ENCODE measurements around the gene YKT6.

YKT6 gene

GRCh38 chr7:44232901-44233715 lies 32.3 kb downstream of the YKT6 start:
- no peak for DNase-seq (ENCODE audit: low spot score)

GRCh38 chr7:44235066-44235465 lies 34.3 kb downstream of the YKT6 start:
- no peak for DNase-seq (ENCODE audit: low spot score)

GRCh38 chr7:44235582-44236332 lies 35.0 kb downstream of the YKT6 start:
- DNase-seq (ENCODE audit: low spot score): no peak

DNA sequence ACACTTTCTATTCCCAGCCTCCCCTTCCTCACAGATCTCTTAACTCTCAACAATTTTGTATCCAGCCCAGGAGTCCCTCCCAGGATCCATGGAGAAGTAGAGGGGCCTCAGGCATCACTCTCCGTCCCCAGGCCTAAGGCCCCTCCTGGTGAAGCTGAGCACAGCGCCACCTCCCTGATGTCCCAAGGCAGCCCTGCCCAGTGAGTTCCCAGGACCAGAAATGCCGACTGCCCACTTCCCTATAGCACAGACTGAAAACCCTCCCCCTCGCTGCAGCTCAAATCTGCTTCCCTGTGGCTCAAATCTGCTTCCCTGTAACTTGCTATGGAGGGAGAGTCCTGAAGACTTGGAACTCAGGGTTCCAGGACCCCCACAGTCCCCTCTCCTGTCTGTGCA lies 35.6 kb downstream of the YKT6 start:
- DNase-seq (ENCODE audit: low spot score): no peak

GRCh38 chr7:44237696-44238095 lies 36.9 kb downstream of the YKT6 start:
- no peak for DNase-seq (ENCODE audit: low spot score)

DNA sequence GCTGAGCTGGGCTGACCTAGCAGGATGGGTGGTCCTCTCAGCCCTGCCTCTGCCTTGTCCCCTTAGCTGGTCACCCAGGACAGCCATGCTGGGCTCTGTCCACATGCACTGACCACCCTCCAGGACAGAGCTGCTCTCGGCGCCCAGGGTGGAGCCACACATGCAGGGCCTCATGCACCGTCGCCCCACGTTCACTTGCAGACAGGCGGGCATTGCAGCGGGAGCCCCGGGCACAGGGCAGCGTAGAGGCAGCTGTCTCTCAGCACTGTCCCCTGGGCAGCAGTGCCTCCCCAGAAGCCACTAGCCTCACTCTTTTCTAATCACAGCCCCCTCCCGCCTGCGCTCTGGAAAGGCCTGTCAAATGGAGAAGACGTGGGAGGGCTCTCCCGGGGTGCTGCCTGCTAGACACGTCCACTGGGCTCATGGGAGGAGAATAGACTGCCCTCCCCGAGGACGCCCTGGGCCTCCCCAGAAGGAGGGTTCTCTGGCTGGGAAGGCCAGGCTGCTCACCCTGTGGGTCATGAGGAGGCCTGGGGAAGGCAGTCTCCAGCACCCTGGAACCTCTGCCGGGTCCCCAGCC lies 37.4 kb downstream of the YKT6 start:
- DNase-seq (ENCODE audit: low spot score): no peak

- no peak for DNase-seq (ENCODE audit: low spot score)
Measured at GRCh38 chr7:44239361-44239760, 38.6 kb downstream of the YKT6 start.

DNA sequence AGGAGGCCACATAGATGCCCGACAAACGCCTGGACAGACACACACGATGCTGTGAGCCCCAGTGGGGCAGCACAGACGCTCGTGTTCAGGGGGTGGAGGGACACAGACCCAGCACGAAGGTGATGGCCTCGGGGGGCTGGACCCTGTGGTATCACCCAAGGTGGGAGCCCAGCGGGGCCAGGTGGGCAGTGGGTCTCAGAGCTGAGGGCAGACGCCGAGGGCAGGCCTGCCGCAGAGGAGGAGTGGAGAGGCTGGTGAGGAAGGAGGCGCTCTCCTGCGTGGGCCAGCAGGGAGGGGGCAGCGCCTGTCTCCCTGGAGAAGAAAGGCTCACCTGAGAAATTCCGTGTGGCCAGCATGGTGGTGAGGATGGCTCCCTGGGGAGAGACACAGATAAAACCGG lies 39.6 kb downstream of the YKT6 start:
- no peak for DNase-seq (ENCODE audit: low spot score)

DNA sequence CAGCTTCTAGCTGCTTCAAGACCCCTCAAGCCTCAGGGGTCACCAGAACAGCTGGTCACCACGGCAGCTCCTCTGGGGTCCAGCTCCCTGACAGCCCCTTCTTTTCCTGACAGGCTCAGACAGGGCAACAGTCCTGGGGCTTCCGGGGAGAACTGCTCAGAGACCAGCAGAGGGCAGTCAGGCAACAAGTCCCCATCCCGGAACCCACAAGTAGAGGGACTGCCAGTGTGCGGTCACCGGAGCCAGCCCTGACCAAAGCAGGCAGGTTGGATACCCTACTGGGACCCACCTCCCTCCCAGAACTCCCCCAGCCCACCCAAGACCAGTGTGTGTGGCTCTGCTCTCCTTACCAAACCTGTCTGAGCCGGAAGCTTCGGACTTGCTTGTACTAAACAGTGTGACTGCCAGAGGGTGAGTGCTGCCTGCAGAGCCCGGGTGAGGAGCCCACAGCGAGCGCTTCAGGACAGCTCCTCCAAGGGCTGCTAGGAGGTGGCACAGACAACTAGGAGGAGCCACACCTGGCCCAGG lies 40.3 kb downstream of the YKT6 start:
- peak; percentile 94 for DNase-seq (ENCODE audit: low spot score)

GRCh38 chr7:44242091-44242490 lies 41.3 kb downstream of the YKT6 start:
- DNase-seq (ENCODE audit: low spot score): no peak

- DNase-seq (ENCODE audit: low spot score): peak; percentile 55
Measured at GRCh38 chr7:44244282-44244681, 43.5 kb downstream of the YKT6 start.

DNA sequence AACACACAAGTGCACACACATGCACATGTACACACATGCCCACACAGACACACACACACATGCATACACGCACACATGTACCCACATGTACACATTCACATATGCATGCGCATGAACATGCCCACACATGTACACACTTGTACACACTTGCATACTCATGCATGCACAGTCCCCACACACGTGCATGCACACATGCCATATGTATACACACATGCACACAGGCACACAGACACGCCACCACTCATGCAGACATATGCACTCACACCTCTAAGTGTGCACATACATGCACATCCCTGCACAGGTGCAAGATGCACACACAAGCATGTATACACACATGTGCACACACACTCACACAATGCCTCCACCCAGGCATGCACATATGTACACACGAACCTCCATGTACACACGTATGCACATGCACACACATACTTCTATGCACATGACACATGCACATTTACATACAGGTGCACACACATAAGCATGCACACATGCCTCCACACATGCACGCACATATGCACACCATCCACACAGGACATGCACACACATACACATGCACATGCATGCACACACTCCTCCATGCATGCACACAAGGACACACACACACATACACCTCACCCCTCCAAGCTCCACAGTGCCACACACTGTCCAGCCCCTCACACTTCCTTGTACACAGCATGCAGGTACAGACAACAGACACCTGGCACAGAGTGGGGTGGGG lies 45.8 kb downstream of the YKT6 start:
- DNase-seq (ENCODE audit: low spot score): no peak

GRCh38 chr7:44247868-44248651 lies 47.3 kb downstream of the YKT6 start:
- no peak for DNase-seq (ENCODE audit: low spot score)

DNA sequence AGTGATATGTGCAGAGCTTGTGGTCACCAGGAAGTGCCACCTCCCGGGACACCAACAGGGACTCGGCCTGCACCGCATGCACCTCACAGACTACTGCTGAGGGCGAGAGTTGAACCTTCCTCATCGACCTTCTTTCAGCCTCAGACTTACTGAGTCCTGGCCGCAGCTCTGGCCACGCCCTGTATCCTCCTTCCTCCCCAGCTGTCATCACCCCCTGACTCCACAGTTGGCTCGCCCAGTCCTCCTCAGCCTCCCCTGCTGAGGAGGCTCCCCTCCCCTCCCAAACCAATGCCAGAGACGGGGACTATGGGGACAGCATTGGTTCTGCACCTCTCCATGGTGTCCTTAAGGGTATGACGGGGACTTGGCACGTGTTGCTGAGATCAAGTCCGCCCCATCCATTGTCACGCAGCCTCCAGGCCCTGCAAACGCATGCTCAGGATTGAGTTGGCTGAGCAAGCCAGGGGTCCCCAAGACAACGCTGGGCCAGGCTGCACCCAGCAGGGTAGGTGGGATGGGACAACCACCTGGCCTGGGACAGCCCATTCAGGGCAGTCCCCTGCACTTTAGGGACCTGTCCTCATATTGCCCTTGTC lies 49.0 kb downstream of the YKT6 start:
- DNase-seq (ENCODE audit: low spot score): no peak

GRCh38 chr7:44251269-44251668 lies 50.5 kb downstream of the YKT6 start:
- DNase-seq (ENCODE audit: low spot score): no peak

GRCh38 chr7:44251881-44252280 lies 51.1 kb downstream of the YKT6 start:
- no peak for DNase-seq (ENCODE audit: low spot score)

- no peak for DNase-seq (ENCODE audit: low spot score)
Measured at GRCh38 chr7:44256459-44256858, 55.7 kb downstream of the YKT6 start.

DNA sequence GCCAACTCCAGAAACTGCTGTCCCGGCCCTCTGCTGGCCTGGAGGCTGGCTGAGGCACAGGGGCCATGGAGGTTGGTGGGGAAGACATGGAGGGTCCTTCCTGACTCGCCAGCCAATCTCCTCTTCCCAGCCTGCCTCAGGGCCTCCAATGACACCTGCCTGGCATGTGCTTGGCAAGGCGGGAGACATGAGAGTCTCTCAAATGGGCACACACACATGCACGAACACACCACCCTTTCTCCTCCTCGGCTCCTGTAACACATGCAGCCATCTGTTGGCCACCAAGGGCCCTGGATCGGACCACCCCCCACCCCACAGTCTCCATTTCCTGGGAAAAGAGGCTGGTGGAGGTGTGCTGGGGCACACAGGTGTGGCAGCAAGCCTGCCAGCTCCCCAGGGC lies 56.4 kb downstream of the YKT6 start:
- DNase-seq (ENCODE audit: low spot score): no peak

DNA sequence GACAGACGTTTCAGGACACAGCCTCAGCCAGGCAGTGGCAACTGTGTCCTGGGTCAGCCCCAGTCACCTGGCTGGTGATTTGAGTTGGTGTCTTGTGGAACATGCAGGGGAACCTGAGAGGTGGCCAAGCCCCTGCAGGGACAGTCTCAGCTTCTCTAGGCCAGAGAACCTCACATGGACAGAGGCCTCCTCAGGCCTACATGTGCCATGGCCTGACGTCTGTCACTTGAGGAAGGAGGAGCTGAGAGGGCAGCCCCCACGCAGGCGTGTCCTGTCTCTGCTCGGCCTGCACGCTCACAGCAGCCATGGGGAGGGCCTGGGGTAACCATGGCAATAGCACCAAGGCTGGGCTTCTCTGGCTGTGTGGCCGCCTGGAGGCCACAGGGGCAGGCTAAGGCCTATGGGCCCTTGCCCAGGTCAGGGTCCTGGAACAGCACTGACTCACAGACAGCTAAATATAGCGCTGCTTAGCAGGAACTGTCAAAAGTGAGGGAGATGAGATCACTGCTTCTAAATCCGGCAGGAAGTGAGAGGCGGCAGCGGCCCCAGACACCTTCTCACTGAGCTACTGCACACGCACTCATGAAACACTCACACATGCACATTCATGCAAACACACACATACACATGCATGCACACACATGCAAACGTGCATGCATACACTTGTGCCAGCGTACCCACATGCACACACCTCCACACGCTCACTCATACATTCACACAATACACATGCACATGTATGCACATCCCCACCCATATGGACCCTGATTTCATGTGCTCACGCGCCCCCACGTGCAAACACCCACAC lies 57.0 kb downstream of the YKT6 start:
- DNase-seq (ENCODE audit: low spot score): peak; percentile 88

- DNase-seq (ENCODE audit: low spot score): no peak
Measured at GRCh38 chr7:44258423-44258760, 57.6 kb downstream of the YKT6 start.

Data from GM03348 (cell line).